K562 (cell line): ENCODE data around the gene AKT1. TPM values are rescaled to one million over a fixed set of nuclear protein-coding genes. Genes with fewer than 3 reads are reported as not detected.

Experiments
- BRCA1 ChIP-seq, 2 experiments: fragments of 450-650 bp in 1 of 2; sonication (generic) in 1 of 2; formaldehyde crosslinking in 1 of 2; IDR thresholded peaks; 2 replicates each; pipeline versions ENCODE4 v1.5.0 to v1.6.1; 2017 to 2020; ENCODE audit warnings: mild to moderate bottlenecking in 1 of 2, missing genetic modification reagents in 1 of 2
- E2F3 ChIP-seq: fragments of 250-450 bp; sonication (Bioruptor Pico); IDR thresholded peaks from 2 replicates; pipeline ENCODE4 v1.4.0; 2020; ENCODE audit warnings: mild to moderate bottlenecking
- EP400 ChIP-seq: fragments of 450-650 bp; IDR thresholded peaks from 2 replicates; pipeline ENCODE4 v1.6.1; 2017; ENCODE audit warnings: antibody characterized with exemption, mild to moderate bottlenecking, moderate library complexity
- GABPB1 ChIP-seq: sonication (generic); formaldehyde crosslinking; IDR thresholded peaks from 2 replicates; pipeline ENCODE4 v1.8.0; 2022; ENCODE audit warnings: mild to moderate bottlenecking, missing genetic modification reagents
- GATAD2A ChIP-seq: fragments of 450-650 bp; IDR thresholded peaks from 2 replicates; pipeline ENCODE4 v1.6.1; 2017
- L3MBTL2 ChIP-seq: fragments of 450-650 bp; IDR thresholded peaks from 2 replicates; pipeline ENCODE4 v1.6.1; 2016; ENCODE audit warnings: mild to moderate bottlenecking, moderate library complexity
- NFE2L1 ChIP-seq: fragments of 450-650 bp; IDR thresholded peaks from 2 replicates; pipeline ENCODE4 v1.6.1; 2016; ENCODE audit warnings: missing genetic modification characterization, low read depth, mild to moderate bottlenecking, missing compliant biosample characterization, moderate library complexity, borderline replicate concordance
- NFIC ChIP-seq: fragments of 450-650 bp; IDR thresholded peaks from 2 replicates; pipeline ENCODE4 v1.6.1; 2017; ENCODE audit warnings: mild to moderate bottlenecking, inconsistent platforms
- NFIX ChIP-seq: fragments of 250-450 bp; sonication (Bioruptor Pico); IDR thresholded peaks from 2 replicates; pipeline ENCODE4 v1.4.0; 2020; ENCODE audit warnings: low read depth, mild to moderate bottlenecking, moderate library complexity
- RBM14 ChIP-seq: fragments of 200-400 bp; formaldehyde crosslinking; IDR thresholded peaks from 2 replicates; pipeline ENCODE4 v1.6.1; 2018; ENCODE audit warnings: low read depth, mild to moderate bottlenecking, low read length, moderate library complexity, borderline replicate concordance; ENCODE audit not compliant: insufficient read depth
- RHOXF2B ChIP-seq: fragments of 250-450 bp; sonication (Bioruptor Pico); conservative IDR thresholded peaks from 2 replicates; pipeline ENCODE4 v1.5.1; 2021
- ZFP30 ChIP-seq: fragments of 250-450 bp; sonication (Bioruptor Pico); IDR thresholded peaks from 2 replicates; pipeline ENCODE4 v1.8.0; 2022; ENCODE audit warnings: moderate library complexity, mild to moderate bottlenecking, inconsistent platforms, borderline replicate concordance
- ZNF282 ChIP-seq: sonication (generic); formaldehyde crosslinking; IDR thresholded peaks from 2 replicates; pipeline ENCODE4 v1.8.1; 2023; ENCODE audit warnings: missing genetic modification reagents
- ZNF316 ChIP-seq: fragments of 450-650 bp; IDR thresholded peaks from 2 replicates; pipeline ENCODE4 v1.6.1; 2016
- polyA plus RNA-seq, 8 experiments: library from polyadenylated mRNA; depleted of rRNA in 4 of 8; stranded (reverse) in 5 of 8; unstranded in 3 of 8; fragments of >200 nt; fragmentation: Nextera tagmentation in 2 of 8; fragmentation: Illumina TruSeq in 1 of 8; extraction: Ambion mirVana in 2 of 8; extraction: Trizol in 1 of 8; gene quantifications; 2 replicates each; pipeline versions ENCODE4 v1.2.1 to v1.2.3, GENCODE V29; 2011 to 2014; ENCODE audit warnings: inconsistent platforms in 1 of 8, missing spikeins in 1 of 8
- total RNA-seq, 7 experiments: library from RNA; depleted of rRNA in 6 of 7; stranded (reverse); fragments of >200 nt in 6 of 7; fragmentation: Illumina TruSeq in 2 of 7; extraction: Trizol in 2 of 7; gene quantifications; 2 replicates each; pipeline versions ENCODE4 v1.2.1 to v1.2.3, GENCODE V29; 2011 to 2021; ENCODE audit warnings: low replicate concordance in 1 of 7
- TF ChIP-seq, protein P1 (sequence below): sonication (generic); formaldehyde crosslinking; IDR thresholded peaks from 2 replicates; pipeline ENCODE4 v1.8.1; 2023; ENCODE audit warnings: mild to moderate bottlenecking, missing genetic modification reagents
- TF ChIP-seq, protein P2 (sequence below): fragments of 250-450 bp; sonication (Bioruptor Pico); IDR thresholded peaks from 2 replicates; pipeline ENCODE4 v1.5.0; 2022; ENCODE audit warnings: mild to moderate bottlenecking
- TF ChIP-seq, protein P3 (sequence below): fragments of 450-650 bp; formaldehyde crosslinking; IDR thresholded peaks from 2 replicates; pipeline ENCODE4 v1.4.0; 2020; ENCODE audit warnings: mild to moderate bottlenecking, mixed read lengths
- TF ChIP-seq, protein P4 (sequence below): sonication (generic); formaldehyde crosslinking; IDR thresholded peaks from 2 replicates; pipeline ENCODE4 v1.8.0; 2022; ENCODE audit warnings: missing genetic modification reagents, mild to moderate bottlenecking, borderline replicate concordance
- TF ChIP-seq, protein P5 (sequence below): sonication (generic); formaldehyde crosslinking; IDR thresholded peaks from 2 replicates; pipeline ENCODE4 v1.8.1; 2023; ENCODE audit warnings: mild to moderate bottlenecking, missing genetic modification reagents, moderate library complexity

Gene AKT1
- total and polyA plus RNA-seq, 9 of the 15 experiments (the other 6 are each of a cell fraction or from before 2014, with no cell fraction given): 0.49 to 132 (median 75.1) TPM

DNA sequence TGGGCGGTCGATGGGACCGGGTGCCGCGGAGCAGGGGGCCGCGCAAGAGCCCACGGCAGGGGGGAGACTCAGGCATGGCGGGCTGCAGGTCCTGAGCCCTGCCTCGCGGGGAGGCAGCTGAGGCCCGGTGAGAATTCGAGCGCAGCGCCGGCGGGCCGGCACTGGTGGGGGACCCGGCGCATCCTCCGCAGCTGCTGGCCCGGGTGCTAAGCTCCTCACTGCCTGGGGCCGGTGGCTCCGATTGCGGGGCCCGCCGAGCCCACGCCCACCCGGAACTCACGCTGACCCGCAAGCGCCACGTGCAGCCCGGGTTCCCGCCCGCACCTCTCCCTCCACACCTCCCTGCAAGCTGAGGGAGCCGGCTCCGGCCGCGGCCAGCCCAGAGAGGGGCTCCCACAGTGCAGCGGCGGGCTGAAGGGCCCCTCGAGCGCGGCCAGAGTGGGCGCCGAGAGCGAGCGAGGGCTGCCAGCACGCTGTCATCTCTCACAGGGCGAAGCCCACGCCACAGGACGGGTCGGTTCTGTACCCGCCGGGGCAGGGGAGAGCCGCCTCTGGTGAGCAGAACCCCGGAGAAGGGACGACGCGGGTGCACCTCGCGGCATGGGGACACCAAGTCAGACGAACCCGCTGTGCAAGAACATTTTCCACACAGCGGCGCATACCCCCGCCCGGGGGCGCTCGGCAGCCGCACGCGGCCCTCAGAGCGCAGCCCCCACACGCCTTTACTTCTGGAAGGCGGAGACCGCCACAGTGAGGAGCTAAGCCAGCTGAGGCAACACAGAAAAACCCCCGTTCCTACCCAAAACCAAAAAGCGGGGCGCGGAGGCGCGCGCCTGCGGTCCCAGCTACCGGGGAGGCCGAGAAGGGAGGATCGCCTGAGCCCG, 43.8 kb downstream of the AKT1 start (continued):
- TF ChIP-seq, protein P1, sequence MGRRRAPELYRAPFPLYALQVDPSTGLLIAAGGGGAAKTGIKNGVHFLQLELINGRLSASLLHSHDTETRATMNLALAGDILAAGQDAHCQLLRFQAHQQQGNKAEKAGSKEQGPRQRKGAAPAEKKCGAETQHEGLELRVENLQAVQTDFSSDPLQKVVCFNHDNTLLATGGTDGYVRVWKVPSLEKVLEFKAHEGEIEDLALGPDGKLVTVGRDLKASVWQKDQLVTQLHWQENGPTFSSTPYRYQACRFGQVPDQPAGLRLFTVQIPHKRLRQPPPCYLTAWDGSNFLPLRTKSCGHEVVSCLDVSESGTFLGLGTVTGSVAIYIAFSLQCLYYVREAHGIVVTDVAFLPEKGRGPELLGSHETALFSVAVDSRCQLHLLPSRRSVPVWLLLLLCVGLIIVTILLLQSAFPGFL: no peak
- TF ChIP-seq ZNF316: no peak
- TF ChIP-seq, protein P2, sequence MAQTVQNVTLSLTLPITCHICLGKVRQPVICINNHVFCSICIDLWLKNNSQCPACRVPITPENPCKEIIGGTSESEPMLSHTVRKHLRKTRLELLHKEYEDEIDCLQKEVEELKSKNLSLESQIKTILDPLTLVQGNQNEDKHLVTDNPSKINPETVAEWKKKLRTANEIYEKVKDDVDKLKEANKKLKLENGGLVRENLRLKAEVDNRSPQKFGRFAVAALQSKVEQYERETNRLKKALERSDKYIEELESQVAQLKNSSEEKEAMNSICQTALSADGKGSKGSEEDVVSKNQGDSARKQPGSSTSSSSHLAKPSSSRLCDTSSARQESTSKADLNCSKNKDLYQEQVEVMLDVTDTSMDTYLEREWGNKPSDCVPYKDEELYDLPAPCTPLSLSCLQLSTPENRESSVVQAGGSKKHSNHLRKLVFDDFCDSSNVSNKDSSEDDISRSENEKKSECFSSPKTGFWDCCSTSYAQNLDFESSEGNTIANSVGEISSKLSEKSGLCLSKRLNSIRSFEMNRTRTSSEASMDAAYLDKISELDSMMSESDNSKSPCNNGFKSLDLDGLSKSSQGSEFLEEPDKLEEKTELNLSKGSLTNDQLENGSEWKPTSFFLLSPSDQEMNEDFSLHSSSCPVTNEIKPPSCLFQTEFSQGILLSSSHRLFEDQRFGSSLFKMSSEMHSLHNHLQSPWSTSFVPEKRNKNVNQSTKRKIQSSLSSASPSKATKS: no peak
- no peak for TF ChIP-seq ZFP30
- TF ChIP-seq BRCA1 (IDR thresholded peaks at IDR 0.05): no peak
- no peak for TF ChIP-seq BRCA1 (CRISPR knock-in tag; IDR thresholded peaks at IDR 0.05)
- no peak for TF ChIP-seq RBM14
- TF ChIP-seq GABPB1 (CRISPR knock-in tag): no peak
- TF ChIP-seq NFIC: 0 out of 2 replicates have a peak, but pooled peaks have one; percentile 7
- no peak for TF ChIP-seq NFIX (CRISPR knock-in tag)
- TF ChIP-seq, protein P3, sequence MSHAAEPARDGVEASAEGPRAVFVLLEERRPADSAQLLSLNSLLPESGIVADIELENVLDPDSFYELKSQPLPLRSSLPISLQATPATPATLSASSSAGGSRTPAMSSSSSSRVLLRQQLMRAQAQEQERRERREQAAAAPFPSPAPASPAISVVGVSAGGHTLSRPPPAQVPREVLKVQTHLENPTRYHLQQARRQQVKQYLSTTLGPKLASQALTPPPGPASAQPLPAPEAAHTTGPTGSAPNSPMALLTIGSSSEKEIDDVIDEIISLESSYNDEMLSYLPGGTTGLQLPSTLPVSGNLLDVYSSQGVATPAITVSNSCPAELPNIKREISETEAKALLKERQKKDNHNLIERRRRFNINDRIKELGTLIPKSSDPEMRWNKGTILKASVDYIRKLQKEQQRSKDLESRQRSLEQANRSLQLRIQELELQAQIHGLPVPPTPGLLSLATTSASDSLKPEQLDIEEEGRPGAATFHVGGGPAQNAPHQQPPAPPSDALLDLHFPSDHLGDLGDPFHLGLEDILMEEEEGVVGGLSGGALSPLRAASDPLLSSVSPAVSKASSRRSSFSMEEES (CRISPR knock-in tag): no peak
- TF ChIP-seq NFE2L1 (tag): no peak
- no peak for TF ChIP-seq E2F3 (CRISPR knock-in tag)
- no peak for TF ChIP-seq RHOXF2B
- TF ChIP-seq ZNF282 (CRISPR knock-in tag): no peak
- TF ChIP-seq, protein P4, sequence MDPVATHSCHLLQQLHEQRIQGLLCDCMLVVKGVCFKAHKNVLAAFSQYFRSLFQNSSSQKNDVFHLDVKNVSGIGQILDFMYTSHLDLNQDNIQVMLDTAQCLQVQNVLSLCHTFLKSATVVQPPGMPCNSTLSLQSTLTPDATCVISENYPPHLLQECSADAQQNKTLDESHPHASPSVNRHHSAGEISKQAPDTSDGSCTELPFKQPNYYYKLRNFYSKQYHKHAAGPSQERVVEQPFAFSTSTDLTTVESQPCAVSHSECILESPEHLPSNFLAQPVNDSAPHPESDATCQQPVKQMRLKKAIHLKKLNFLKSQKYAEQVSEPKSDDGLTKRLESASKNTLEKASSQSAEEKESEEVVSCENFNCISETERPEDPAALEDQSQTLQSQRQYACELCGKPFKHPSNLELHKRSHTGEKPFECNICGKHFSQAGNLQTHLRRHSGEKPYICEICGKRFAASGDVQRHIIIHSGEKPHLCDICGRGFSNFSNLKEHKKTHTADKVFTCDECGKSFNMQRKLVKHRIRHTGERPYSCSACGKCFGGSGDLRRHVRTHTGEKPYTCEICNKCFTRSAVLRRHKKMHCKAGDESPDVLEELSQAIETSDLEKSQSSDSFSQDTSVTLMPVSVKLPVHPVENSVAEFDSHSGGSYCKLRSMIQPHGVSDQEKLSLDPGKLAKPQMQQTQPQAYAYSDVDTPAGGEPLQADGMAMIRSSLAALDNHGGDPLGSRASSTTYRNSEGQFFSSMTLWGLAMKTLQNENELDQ: no peak
- TF ChIP-seq L3MBTL2: no peak; the same call in 1 of the 2 replicates
- peak; percentile 57 for TF ChIP-seq EP400
- TF ChIP-seq, protein P5, sequence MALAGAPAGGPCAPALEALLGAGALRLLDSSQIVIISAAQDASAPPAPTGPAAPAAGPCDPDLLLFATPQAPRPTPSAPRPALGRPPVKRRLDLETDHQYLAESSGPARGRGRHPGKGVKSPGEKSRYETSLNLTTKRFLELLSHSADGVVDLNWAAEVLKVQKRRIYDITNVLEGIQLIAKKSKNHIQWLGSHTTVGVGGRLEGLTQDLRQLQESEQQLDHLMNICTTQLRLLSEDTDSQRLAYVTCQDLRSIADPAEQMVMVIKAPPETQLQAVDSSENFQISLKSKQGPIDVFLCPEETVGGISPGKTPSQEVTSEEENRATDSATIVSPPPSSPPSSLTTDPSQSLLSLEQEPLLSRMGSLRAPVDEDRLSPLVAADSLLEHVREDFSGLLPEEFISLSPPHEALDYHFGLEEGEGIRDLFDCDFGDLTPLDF (CRISPR knock-in tag): no peak
- no peak for TF ChIP-seq GATAD2A
